ENCODE data around the gene RXFP2. TPM values are rescaled to one million over a fixed set of nuclear protein-coding genes. Genes with fewer than 3 reads are reported as not detected.
A peak's percentile ranks its signal among the peaks of the same experiment; 100 is the strongest.

The RXFP2 gene
- total and polyA plus RNA-seq, 10 of the 15 experiments (the other 5 are each of a cell fraction or from before 2014, with no cell fraction given): 0.01 to 0.05 TPM; not detected in 8

DNA sequence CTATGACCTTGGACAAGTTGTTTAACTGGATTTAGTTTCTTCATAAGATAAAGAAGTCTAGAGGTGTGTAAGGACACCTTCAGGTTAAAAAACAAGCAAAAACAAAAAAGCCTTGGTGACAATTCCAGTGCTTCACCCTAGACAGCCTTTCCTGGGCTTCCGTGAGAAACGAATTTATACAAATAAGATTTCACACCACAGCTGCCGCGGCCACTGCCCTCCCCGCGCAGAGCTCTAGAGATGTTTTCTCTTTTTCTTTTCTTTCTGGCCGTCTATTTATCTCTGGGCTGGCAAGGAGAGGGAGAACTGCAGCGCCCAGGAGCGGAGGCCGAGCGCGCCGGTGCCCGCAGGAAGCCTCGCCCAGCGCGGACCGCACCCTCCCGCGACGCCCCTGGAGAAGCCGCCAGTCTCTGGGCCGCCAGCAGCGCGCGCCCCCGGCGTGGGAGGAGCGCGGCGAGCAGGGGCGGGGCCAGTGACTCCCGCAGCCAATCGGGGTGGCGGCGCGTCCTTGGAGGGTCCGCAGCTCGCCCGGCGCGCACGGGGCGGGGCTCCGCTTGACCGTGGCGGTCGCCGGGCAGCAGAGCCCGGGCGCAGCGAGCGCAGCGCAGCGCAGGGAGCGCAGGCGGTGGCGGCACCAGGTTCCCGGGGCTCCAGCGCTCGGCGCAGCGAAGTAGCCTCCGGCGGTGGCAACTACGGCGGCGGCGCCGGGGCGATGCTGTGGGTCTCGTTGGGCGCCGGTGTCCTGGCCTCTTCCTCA lies 107.0 kb downstream of the RXFP2 start:
- Histone ChIP-seq H2AFZ (ENCODE audit: control insufficient read depth, low read depth, low read length) (peak overlapping the region; percentile 73), H3K9ac (ENCODE audit: control insufficient read depth, insufficient read depth, low read length) (peak overlapping the region; percentile 29; the same call in 1 of the 2 replicates)
- intact Hi-C loops (cut with micrococcal nuclease; ENCODE audit: unreplicated experiment): no loop called here
- TF ChIP-seq, protein P1, sequence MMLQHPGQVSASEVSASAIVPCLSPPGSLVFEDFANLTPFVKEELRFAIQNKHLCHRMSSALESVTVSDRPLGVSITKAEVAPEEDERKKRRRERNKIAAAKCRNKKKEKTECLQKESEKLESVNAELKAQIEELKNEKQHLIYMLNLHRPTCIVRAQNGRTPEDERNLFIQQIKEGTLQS (IDR thresholded peaks at IDR 0.05; ENCODE audit: borderline replicate concordance, extremely low read depth, low read depth, low read length): no peak
- TF ChIP-seq NFXL1 (IDR thresholded peaks at IDR 0.05; ENCODE audit: borderline replicate concordance) (no peak), FOXK2 (IDR thresholded peaks at IDR 0.05) (no peak), LARP7 (IDR thresholded peaks at IDR 0.05) (peak; percentile 87), ZSCAN29 (IDR thresholded peaks at IDR 0.05) (no peak), BACH1 (IDR thresholded peaks at IDR 0.05; ENCODE audit: borderline replicate concordance) (peak; percentile 65; the same call in 1 of the 2 replicates), IRF4 (IDR thresholded peaks at IDR 0.05; ENCODE audit: low read depth, low read length) (no peak), WRNIP1 (IDR thresholded peaks at IDR 0.05; ENCODE audit: borderline replicate concordance, low read depth, low read length) (no peak), BMI1 (IDR thresholded peaks at IDR 0.05; ENCODE audit: borderline replicate concordance) (no peak), EP300 (IDR thresholded peaks at IDR 0.05; ENCODE audit: borderline replicate concordance in 1 of 2, control insufficient read depth in 1 of 2, low read depth in 2 of 2, low read length in 2 of 2) (no peak), ZNF207 (IDR thresholded peaks at IDR 0.05; ENCODE audit: borderline replicate concordance) (0 out of 2 replicates have a peak, but pooled peaks have one; percentile 56), ZZZ3 (IDR thresholded peaks at IDR 0.05; ENCODE audit: control insufficient read depth, insufficient read length, low read depth) (no peak), POLR2A (IDR thresholded peaks at IDR 0.05; ENCODE audit: low read depth, low read length) (no peak), SIN3A (IDR thresholded peaks at IDR 0.05; ENCODE audit: low read depth, low read length) (no peak), MTA2 (IDR thresholded peaks at IDR 0.05; ENCODE audit: low read depth) (no peak), HDAC6 (IDR thresholded peaks at IDR 0.05; ENCODE audit: unreplicated experiment) (peak; percentile 74)
- TF ChIP-seq, protein P2, sequence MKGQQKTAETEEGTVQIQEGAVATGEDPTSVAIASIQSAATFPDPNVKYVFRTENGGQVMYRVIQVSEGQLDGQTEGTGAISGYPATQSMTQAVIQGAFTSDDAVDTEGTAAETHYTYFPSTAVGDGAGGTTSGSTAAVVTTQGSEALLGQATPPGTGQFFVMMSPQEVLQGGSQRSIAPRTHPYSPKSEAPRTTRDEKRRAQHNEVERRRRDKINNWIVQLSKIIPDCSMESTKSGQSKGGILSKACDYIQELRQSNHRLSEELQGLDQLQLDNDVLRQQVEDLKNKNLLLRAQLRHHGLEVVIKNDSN (IDR thresholded peaks at IDR 0.05; ENCODE audit: borderline replicate concordance, extremely low read length, insufficient read depth, low read depth, low read length): no peak
- TF ChIP-seq, protein P3, sequence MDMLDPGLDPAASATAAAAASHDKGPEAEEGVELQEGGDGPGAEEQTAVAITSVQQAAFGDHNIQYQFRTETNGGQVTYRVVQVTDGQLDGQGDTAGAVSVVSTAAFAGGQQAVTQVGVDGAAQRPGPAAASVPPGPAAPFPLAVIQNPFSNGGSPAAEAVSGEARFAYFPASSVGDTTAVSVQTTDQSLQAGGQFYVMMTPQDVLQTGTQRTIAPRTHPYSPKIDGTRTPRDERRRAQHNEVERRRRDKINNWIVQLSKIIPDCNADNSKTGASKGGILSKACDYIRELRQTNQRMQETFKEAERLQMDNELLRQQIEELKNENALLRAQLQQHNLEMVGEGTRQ (IDR thresholded peaks at IDR 0.05; ENCODE audit: borderline replicate concordance, low read depth, low read length): no peak
- TF ChIP-seq, protein P4, sequence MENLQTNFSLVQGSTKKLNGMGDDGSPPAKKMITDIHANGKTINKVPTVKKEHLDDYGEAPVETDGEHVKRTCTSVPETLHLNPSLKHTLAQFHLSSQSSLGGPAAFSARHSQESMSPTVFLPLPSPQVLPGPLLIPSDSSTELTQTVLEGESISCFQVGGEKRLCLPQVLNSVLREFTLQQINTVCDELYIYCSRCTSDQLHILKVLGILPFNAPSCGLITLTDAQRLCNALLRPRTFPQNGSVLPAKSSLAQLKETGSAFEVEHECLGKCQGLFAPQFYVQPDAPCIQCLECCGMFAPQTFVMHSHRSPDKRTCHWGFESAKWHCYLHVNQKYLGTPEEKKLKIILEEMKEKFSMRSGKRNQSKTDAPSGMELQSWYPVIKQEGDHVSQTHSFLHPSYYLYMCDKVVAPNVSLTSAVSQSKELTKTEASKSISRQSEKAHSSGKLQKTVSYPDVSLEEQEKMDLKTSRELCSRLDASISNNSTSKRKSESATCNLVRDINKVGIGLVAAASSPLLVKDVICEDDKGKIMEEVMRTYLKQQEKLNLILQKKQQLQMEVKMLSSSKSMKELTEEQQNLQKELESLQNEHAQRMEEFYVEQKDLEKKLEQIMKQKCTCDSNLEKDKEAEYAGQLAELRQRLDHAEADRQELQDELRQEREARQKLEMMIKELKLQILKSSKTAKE (IDR thresholded peaks at IDR 0.05; ENCODE audit: low read depth, poor library complexity, severe bottlenecking): no peak

More for the DNA sequence above, 107.0 kb downstream of the RXFP2 start:
- Histone ChIP-seq H3K9me3 (replicated peaks; ENCODE audit: control insufficient read depth, insufficient read depth, low read length) (no peaks in the 10 kb centered on the region), H3K36me3 (ENCODE audit: control insufficient read depth in 2 of 2, insufficient read depth in 2 of 2, low read length in 1 of 2) (no peaks in the 10 kb centered on the region), H3K27me3 (replicated peaks in 1 of 2; ENCODE audit: control insufficient read depth in 2 of 2, insufficient read depth in 2 of 2, low read length in 1 of 2) (peaks cover 0 to 9% of the 10 kb centered on the region in 2 experiments; a peak in 3 of 4 replicates), H3K27ac (ENCODE audit: control insufficient read depth, insufficient read depth) (no peak overlapping the region), H4K20me1 (ENCODE audit: control insufficient read depth, insufficient read depth) (no peaks in the 10 kb centered on the region), H3K4me2 (ENCODE audit: control insufficient read depth, insufficient read depth) (peak overlapping the region; percentile 82), H3K79me2 (ENCODE audit: control insufficient read depth, insufficient read depth, low read length) (no peaks in the 10 kb centered on the region), H3K4me1 (ENCODE audit: control insufficient read depth, insufficient read depth, low read length) (no peaks in the 10 kb centered on the region), H3K4me3 (peak overlapping the region; percentile 77)
- in situ Hi-C loops (cut with MboI): no loop called here
- ChIA-PET RAD21 (ENCODE audit: unreplicated experiment) (no interaction called here), POLR2A (no interaction called here), SMC1A (ENCODE audit: uncharacterized antibody, unreplicated experiment) (interaction anchor here (1.1 to 1.5 kb wide), 2 partner anchors 14 to 17 kb away, joined by 3 to 4 read pairs; no protein-coding TSS in a partner anchor), CTCF (no interaction called here)
- under 1% methylated on average over 46 of the region's 74 CpGs for WGBS (ENCODE audit: insufficient coverage, insufficient replicate concordance, low lambda C conversion rate, missing lambda C conversion rate)
- FAIRE-seq (no peak), ATAC-seq (peak; percentile 98), DNase-seq (ENCODE audit: low read depth, low spot score) (peak; percentile 27)
- no TSS peak for BruUV-seq (replicated peaks)
